ENCODE measurements around the gene DNAJC8. TPM values are rescaled to one million over a fixed set of nuclear protein-coding genes. Genes with fewer than 3 reads are reported as not detected.
A peak's percentile ranks its signal among the peaks of the same experiment; 100 is the strongest.

DNAJC8 gene
- total and polyA plus RNA-seq, 7 experiments from 2014 or later = 54.2 to 174 (median 74.9) TPM

- ATAC-seq = no peak
- Mint-ChIP-seq H3K4me3 (peak overlapping the region in 3 of 10 donors; percentile 2 to 58 (median 9)), H3K4me1 (peaks cover 36 to 52% (median 46%) of the 10 kb centered on the region in 7 donors), H3K36me3 (peaks cover 0 to 6% (median 0%) of the 10 kb centered on the region in 5 donors), H3K27ac (peak overlapping the region in 1 of 9 donors; percentile 53), H3K27me3 (peaks cover 0 to 66% (median 0%) of the 10 kb centered on the region in 5 donors), H3K9me3 (no peaks in the 10 kb centered on the region)
- Histone ChIP-seq H3K4me3 (ENCODE audit: low read length) (no peak overlapping the region), H3K36me3 (ENCODE audit: control insufficient read depth in 2 of 3, insufficient read depth in 3 of 3, low read length in 3 of 3) (no peaks in the 10 kb centered on the region), H3K27me3 (ENCODE audit: control insufficient read depth in 2 of 2, insufficient read depth in 2 of 2, low read length in 2 of 2) (no peaks in the 10 kb centered on the region), H3K9me3 (ENCODE audit: control insufficient read depth in 2 of 3, low read length in 3 of 3) (no peaks in the 10 kb centered on the region), H3K27ac (ENCODE audit: low read depth, low read length) (no peak overlapping the region), H3K4me1 (ENCODE audit: control insufficient read depth in 2 of 2, insufficient read depth in 2 of 2, low read length in 2 of 2) (peaks cover 34 to 40% of the 10 kb centered on the region in 2 donors)
- DNase-seq = no peak
- ChIA-PET CTCF (no interaction called here), POLR2A (interaction anchor here (0.9 kb wide), 1 partner anchor 26 kb away, joined by 5 read pairs; no protein-coding TSS in a partner anchor)
- intact Hi-C loops (cut with micrococcal nuclease) = no loop called here
Measured at GRCh38 chr1:28173151-28173979, 59.5 kb downstream of the DNAJC8 start.

DNA sequence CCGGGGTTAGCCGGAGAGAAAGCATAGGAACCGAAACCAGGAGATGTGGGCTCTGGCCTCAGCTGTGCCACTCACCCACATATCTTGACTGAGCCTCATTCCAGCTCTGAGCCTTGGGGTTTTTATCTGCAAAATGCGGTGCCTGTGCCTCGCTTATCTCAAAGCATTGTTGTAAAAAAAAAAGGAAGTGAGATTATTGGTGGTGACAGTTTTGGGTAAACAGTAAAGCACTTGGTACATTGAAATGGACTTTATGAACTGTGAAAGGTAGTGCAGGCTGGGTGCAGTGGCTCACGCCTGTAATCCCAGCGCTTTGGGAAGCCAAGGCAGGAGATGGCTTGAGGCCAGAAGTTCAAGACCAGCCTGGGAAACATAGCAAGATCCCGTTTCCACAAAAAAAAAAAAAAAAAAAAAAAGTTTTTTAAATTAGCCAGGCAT lies 60.1 kb downstream of the DNAJC8 start:
- Histone ChIP-seq H3K4me1 (ENCODE audit: control insufficient read depth in 2 of 2, insufficient read depth in 2 of 2, low read length in 2 of 2) (peaks cover 36 to 41% of the 10 kb centered on the region in 2 donors), H3K9me3 (ENCODE audit: control insufficient read depth in 2 of 3, low read length in 3 of 3) (no peaks in the 10 kb centered on the region), H3K4me3 (ENCODE audit: low read length) (no peak overlapping the region), H3K36me3 (ENCODE audit: control insufficient read depth in 2 of 3, insufficient read depth in 3 of 3, low read length in 3 of 3) (no peaks in the 10 kb centered on the region), H3K27ac (ENCODE audit: low read depth, low read length) (no peak overlapping the region), H3K27me3 (ENCODE audit: control insufficient read depth in 2 of 2, insufficient read depth in 2 of 2, low read length in 2 of 2) (no peaks in the 10 kb centered on the region)
- DNase-seq (peak in 7 of 9 donors; percentile 8 to 55 (median 21)), ATAC-seq (peak; percentile 60)
- ChIA-PET CTCF (no interaction called here), POLR2A (interaction anchor here (0.9 kb wide), 1 partner anchor 27 kb away, joined by 5 read pairs; no protein-coding TSS in a partner anchor)
- H3K9me3 Mint-ChIP-seq = no peaks in the 10 kb centered on the region
- peaks cover 0 to 9% (median 0%) of the 10 kb centered on the region in 5 donors for H3K36me3 Mint-ChIP-seq
- H3K27me3 Mint-ChIP-seq = peaks cover 0 to 64% (median 0%) of the 10 kb centered on the region in 5 donors
- intact Hi-C loops (cut with micrococcal nuclease) = no loop called here
- H3K4me1 Mint-ChIP-seq = peaks cover 39 to 55% (median 50%) of the 10 kb centered on the region in 7 donors
- H3K4me3 Mint-ChIP-seq = peak overlapping the region; percentile 34 to 85 (median 60)
- peak overlapping the region in 4 of 9 donors; percentile 2 to 66 (median 10) for H3K27ac Mint-ChIP-seq

- Mint-ChIP-seq H3K27ac (peak overlapping the region in 1 of 9 donors; percentile 72), H3K27me3 (peaks cover 0 to 61% (median 0%) of the 10 kb centered on the region in 5 donors), H3K9me3 (no peaks in the 10 kb centered on the region), H3K36me3 (peaks cover 0 to 10% (median 0%) of the 10 kb centered on the region in 5 donors), H3K4me1 (peaks cover 39 to 55% (median 44%) of the 10 kb centered on the region in 7 donors), H3K4me3 (peak overlapping the region in 3 of 10 donors; percentile 18 to 24 (median 20))
- Histone ChIP-seq H3K36me3 (ENCODE audit: control insufficient read depth in 2 of 3, insufficient read depth in 3 of 3, low read length in 3 of 3) (no peaks in the 10 kb centered on the region), H3K4me1 (ENCODE audit: control insufficient read depth in 2 of 2, insufficient read depth in 2 of 2, low read length in 2 of 2) (peaks cover 36 to 41% of the 10 kb centered on the region in 2 donors), H3K27ac (ENCODE audit: low read depth, low read length) (no peak overlapping the region), H3K4me3 (ENCODE audit: low read length) (no peak overlapping the region), H3K9me3 (ENCODE audit: control insufficient read depth in 2 of 3, low read length in 3 of 3) (no peaks in the 10 kb centered on the region), H3K27me3 (ENCODE audit: control insufficient read depth in 2 of 2, insufficient read depth in 2 of 2, low read length in 2 of 2) (no peaks in the 10 kb centered on the region)
- intact Hi-C loops (cut with micrococcal nuclease) = no loop called here
- ChIA-PET CTCF (no interaction called here), POLR2A (no interaction called here)
- DNase-seq (no peak), ATAC-seq (no peak)
Measured at GRCh38 chr1:28171246-28171645, 61.6 kb downstream of the DNAJC8 start.

GRCh38 chr1:28170001-28170596 lies 62.7 kb downstream of the DNAJC8 start:
- Mint-ChIP-seq H3K36me3 (peaks cover 0 to 12% (median 0%) of the 10 kb centered on the region in 5 donors), H3K4me3 (peak overlapping the region in 6 of 10 donors; percentile 14 to 43 (median 26)), H3K4me1 (peaks cover 39 to 55% (median 44%) of the 10 kb centered on the region in 7 donors), H3K27me3 (peaks cover 0 to 58% (median 0%) of the 10 kb centered on the region in 5 donors), H3K27ac (no peak overlapping the region), H3K9me3 (peaks cover 0 to 3% (median 0%) of the 10 kb centered on the region in 11 donors)
- H3K27ac ChIP-seq (ENCODE audit: low read depth, low read length) = no peak overlapping the region
- intact Hi-C loops (cut with micrococcal nuclease) = no loop called here
- ChIA-PET POLR2A (interaction anchor here (0.6 kb wide), 1 partner anchor 410 kb away, joined by 3 read pairs; no protein-coding TSS in a partner anchor), CTCF (interaction anchor here (0.7 kb wide), 1 partner anchor 709 kb away, joined by 7 read pairs; no protein-coding TSS in a partner anchor)
- H3K4me3 ChIP-seq (ENCODE audit: low read length) = no peak overlapping the region
- ATAC-seq = no peak
- no peaks in the 10 kb centered on the region for H3K9me3 ChIP-seq (ENCODE audit: control insufficient read depth in 2 of 3, low read length in 3 of 3)
- peaks cover 36 to 41% of the 10 kb centered on the region in 2 donors for H3K4me1 ChIP-seq (ENCODE audit: control insufficient read depth in 2 of 2, insufficient read depth in 2 of 2, low read length in 2 of 2)
- DNase-seq = no peak
- no peaks in the 10 kb centered on the region for H3K36me3 ChIP-seq (ENCODE audit: control insufficient read depth in 2 of 3, insufficient read depth in 3 of 3, low read length in 3 of 3)
- no peaks in the 10 kb centered on the region for H3K27me3 ChIP-seq (ENCODE audit: control insufficient read depth in 2 of 2, insufficient read depth in 2 of 2, low read length in 2 of 2)

DNA sequence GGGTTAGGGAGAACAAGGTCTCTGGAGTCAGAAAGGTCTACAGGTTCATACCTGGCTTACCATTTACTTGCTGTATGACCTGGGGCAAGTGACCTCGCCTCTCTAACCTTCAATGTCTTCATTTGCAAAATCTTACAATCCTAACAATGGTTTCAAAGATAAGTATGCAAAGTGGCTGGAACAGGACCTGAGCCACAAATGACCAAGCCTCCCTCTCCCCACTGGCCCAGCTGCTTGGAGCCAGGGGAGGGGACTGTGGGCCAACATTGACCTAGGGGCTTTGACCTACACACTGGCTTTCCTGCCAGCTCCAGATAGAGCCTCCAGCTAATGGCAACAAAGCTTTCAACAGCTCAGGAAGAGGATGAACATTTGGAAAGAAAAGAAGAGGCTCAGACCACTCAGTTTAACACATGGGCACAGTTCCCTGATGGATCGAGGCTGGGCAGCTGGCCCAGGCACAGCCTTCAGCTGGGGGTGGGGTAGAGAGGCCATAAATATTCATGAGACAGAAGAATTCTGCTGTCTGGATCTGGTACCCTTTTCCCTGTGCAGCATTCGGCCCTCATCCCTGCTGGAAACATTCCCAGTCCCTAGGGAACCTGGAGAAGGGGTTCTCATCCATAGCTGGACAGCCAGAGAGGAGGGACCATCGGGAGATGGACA lies 69.2 kb downstream of the DNAJC8 start:
- H3K4me1 Mint-ChIP-seq = peaks cover 6 to 18% (median 9%) of the 10 kb centered on the region in 7 donors
- DNase-seq = no peak
- no peaks in the 10 kb centered on the region for H3K36me3 ChIP-seq (ENCODE audit: control insufficient read depth in 2 of 3, insufficient read depth in 3 of 3, low read length in 3 of 3)
- ChIA-PET CTCF (no interaction called here), POLR2A (no interaction called here)
- no peaks in the 10 kb centered on the region for H3K27me3 ChIP-seq (ENCODE audit: control insufficient read depth in 2 of 2, insufficient read depth in 2 of 2, low read length in 2 of 2)
- no peak overlapping the region for H3K4me3 Mint-ChIP-seq
- peaks cover 0 to 3% (median 0%) of the 10 kb centered on the region in 11 donors for H3K9me3 Mint-ChIP-seq
- no peak overlapping the region for H3K27ac Mint-ChIP-seq
- no peak overlapping the region for H3K4me3 ChIP-seq (ENCODE audit: low read length)
- intact Hi-C loops (cut with micrococcal nuclease) = no loop called here
- no peak for ATAC-seq
- peaks cover 4 to 5% of the 10 kb centered on the region in 2 donors for H3K4me1 ChIP-seq (ENCODE audit: control insufficient read depth in 2 of 2, insufficient read depth in 2 of 2, low read length in 2 of 2)
- peaks cover 0 to 14% (median 4%) of the 10 kb centered on the region in 5 donors for H3K36me3 Mint-ChIP-seq
- H3K9me3 ChIP-seq (ENCODE audit: control insufficient read depth in 2 of 3, low read length in 3 of 3) = no peaks in the 10 kb centered on the region
- no peak overlapping the region for H3K27ac ChIP-seq (ENCODE audit: low read depth, low read length)
- H3K27me3 Mint-ChIP-seq = peaks cover 5 to 64% (median 10%) of the 10 kb centered on the region in 5 donors

GRCh38 chr1:28162151-28162550 lies 70.7 kb downstream of the DNAJC8 start:
- Mint-ChIP-seq H3K4me3 (no peak overlapping the region), H3K36me3 (peaks cover 0 to 12% (median 4%) of the 10 kb centered on the region in 5 donors), H3K4me1 (peaks cover 0 to 14% (median 3%) of the 10 kb centered on the region in 7 donors), H3K27ac (no peak overlapping the region), H3K27me3 (peaks cover 5 to 66% (median 10%) of the 10 kb centered on the region in 5 donors), H3K9me3 (peaks cover 0 to 3% (median 0%) of the 10 kb centered on the region in 11 donors)
- Histone ChIP-seq H3K4me3 (ENCODE audit: low read length) (no peak overlapping the region), H3K27ac (ENCODE audit: low read depth, low read length) (no peak overlapping the region), H3K9me3 (ENCODE audit: control insufficient read depth in 2 of 3, low read length in 3 of 3) (no peaks in the 10 kb centered on the region), H3K36me3 (ENCODE audit: control insufficient read depth in 2 of 3, insufficient read depth in 3 of 3, low read length in 3 of 3) (no peaks in the 10 kb centered on the region), H3K27me3 (ENCODE audit: control insufficient read depth in 2 of 2, insufficient read depth in 2 of 2, low read length in 2 of 2) (no peaks in the 10 kb centered on the region), H3K4me1 (ENCODE audit: control insufficient read depth in 2 of 2, insufficient read depth in 2 of 2, low read length in 2 of 2) (no peaks in the 10 kb centered on the region)
- POLR2A ChIA-PET = no interaction called here
- no peak for DNase-seq
- CTCF ChIA-PET = no interaction called here
- intact Hi-C loops (cut with micrococcal nuclease) = no loop called here
- ATAC-seq = no peak

Data from naive thymus-derived CD4-positive, alpha-beta T cell (primary cell).